Gastroesophageal sphincter (tissue), 3 donors: ENCODE results near the gene DUS3L.

Source experiments
- EP300 ChIP-seq: sonication (generic); formaldehyde crosslinking; IDR thresholded peaks from one replicate; pipeline ENCODE4 v1.6.1; 2017; ENCODE audit warnings: antibody characterized with exemption, mild to moderate bottlenecking
- POLR2A ChIP-seq, 2 donors: fragments of 450-650 bp; IDR thresholded peaks; one replicate each; pipeline ENCODE4 v1.6.1; 2017; ENCODE audit warnings: antibody characterized with exemption in 2 of 2, mild to moderate bottlenecking in 2 of 2, moderate library complexity in 1 of 2
- POLR2AphosphoS5 ChIP-seq: sonication (generic); formaldehyde crosslinking; IDR thresholded peaks from one replicate; pipeline ENCODE4 v1.6.1; 2017; ENCODE audit warnings: antibody characterized with exemption
- TF ChIP-seq, protein P1 (sequence below), 4 experiments: fragments of 200-600 bp in 2 of 4; fragments of 450-650 bp in 2 of 4; sonication (generic) in 1 of 4; IDR thresholded peaks; one replicate each; pipeline ENCODE4 v1.5.1; 2017 to 2019; ENCODE audit warnings: antibody characterized with exemption in 4 of 4, mild to moderate bottlenecking in 2 of 4, moderate library complexity in 2 of 4

DNA sequence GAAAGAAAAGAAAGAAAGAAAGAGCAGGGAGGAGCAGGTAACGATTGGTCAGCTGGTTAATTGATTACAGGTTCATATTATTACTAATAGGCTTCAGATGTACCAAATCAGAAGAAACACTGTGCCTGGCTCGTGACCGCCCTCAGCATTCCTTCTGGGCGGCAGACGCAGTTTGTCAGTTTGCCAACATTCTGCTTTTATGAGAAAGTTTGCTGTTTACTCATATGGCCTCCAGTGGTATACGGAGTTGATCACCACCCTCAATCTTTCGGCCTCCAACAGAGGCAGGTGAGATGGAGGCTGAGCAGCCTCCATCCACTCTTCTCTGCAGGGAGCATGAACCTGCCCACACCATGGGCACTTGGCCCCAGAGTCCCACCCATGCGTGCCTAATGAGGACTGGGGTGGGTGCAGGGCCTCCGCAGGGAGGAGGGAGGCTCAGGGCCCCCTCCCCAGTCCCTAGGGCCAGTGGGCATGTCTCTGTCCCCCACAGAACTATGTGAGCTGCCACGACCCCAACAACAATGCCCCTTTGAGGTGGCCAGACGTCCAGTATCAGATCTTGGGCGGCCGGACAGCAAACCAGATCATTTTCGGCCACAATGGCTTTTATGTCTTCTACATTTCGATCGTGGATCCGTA lies 15.2 kb downstream of the DUS3L start:
- TF ChIP-seq EP300 (no peak), POLR2AphosphoS5 (no peak), POLR2A (IDR thresholded peaks at IDR 0.05) (no peak)
- TF ChIP-seq, protein P1, sequence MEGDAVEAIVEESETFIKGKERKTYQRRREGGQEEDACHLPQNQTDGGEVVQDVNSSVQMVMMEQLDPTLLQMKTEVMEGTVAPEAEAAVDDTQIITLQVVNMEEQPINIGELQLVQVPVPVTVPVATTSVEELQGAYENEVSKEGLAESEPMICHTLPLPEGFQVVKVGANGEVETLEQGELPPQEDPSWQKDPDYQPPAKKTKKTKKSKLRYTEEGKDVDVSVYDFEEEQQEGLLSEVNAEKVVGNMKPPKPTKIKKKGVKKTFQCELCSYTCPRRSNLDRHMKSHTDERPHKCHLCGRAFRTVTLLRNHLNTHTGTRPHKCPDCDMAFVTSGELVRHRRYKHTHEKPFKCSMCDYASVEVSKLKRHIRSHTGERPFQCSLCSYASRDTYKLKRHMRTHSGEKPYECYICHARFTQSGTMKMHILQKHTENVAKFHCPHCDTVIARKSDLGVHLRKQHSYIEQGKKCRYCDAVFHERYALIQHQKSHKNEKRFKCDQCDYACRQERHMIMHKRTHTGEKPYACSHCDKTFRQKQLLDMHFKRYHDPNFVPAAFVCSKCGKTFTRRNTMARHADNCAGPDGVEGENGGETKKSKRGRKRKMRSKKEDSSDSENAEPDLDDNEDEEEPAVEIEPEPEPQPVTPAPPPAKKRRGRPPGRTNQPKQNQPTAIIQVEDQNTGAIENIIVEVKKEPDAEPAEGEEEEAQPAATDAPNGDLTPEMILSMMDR (IDR thresholded peaks at IDR 0.05) = no peak
